Bronchial epithelial cell (primary cell): ENCODE measurements around the gene NEDD4L. TPM values are rescaled to one million over a fixed set of nuclear protein-coding genes. Genes with fewer than 3 reads are reported as not detected.

Experiments used
- DNase-seq: peaks from one replicate; pipeline ENCODE4 v3.0.0-alpha.2; 2010; ENCODE audit warnings: low read depth
- FAIRE-seq: peaks from 2 replicates; lab custom pipeline; 2011; peaks lifted over from hg19 to GRCh38; lab: Jason Lieb, UNC
- H3K27me3 ChIP-seq: 2 replicates; pipeline ENCODE4 v1.5.1; 2011; ENCODE audit warnings: low read length; ENCODE audit not compliant: control insufficient read depth, insufficient read depth
- H3K36me3 ChIP-seq: 2 replicates; pipeline ENCODE4 v1.5.1; 2011; ENCODE audit warnings: low read length; ENCODE audit not compliant: control insufficient read depth, insufficient read depth
- H3K4me3 ChIP-seq: 2 replicates; pipeline ENCODE4 v1.5.1; 2011; ENCODE audit warnings: mild to moderate bottlenecking, low read depth, low read length, control low read depth
- CTCF ChIP-seq: IDR thresholded peaks from 2 replicates; pipeline ENCODE4 v1.5.1; 2011; ENCODE audit warnings: mild to moderate bottlenecking, moderate library complexity, low read length, control low read depth, inconsistent platforms; ENCODE audit not compliant: insufficient read depth, severe bottlenecking
- total RNA-seq: library from RNA; depleted of rRNA; stranded (reverse); fragments of >200 nt; gene quantifications from 2 replicates; pipeline ENCODE4 v1.2.1, GENCODE V29; 2014

The NEDD4L gene
- total RNA-seq, 1 donor from 2014 or later = 11.3 TPM

- H3K4me3 ChIP-seq = no peak overlapping the region
- FAIRE-seq = no peak
- DNase-seq = peak; percentile 97
- no peak for TF ChIP-seq CTCF
- no peaks in the 10 kb centered on the region for H3K27me3 ChIP-seq
- no peaks in the 10 kb centered on the region for H3K36me3 ChIP-seq
Measured at GRCh38 chr18:58230438-58231179, 186.6 kb downstream of the NEDD4L start.

- no peak overlapping the region for H3K4me3 ChIP-seq
- FAIRE-seq = no peak
- no peaks in the 10 kb centered on the region for H3K27me3 ChIP-seq
- peak; percentile 60 for TF ChIP-seq CTCF
- H3K36me3 ChIP-seq = no peaks in the 10 kb centered on the region
- peak; percentile 61 for DNase-seq
Measured at GRCh38 chr18:58231930-58232329, 187.9 kb downstream of the NEDD4L start.

- Histone ChIP-seq H3K36me3 (no peaks in the 10 kb centered on the region), H3K27me3 (no peaks in the 10 kb centered on the region), H3K4me3 (no peak overlapping the region)
- no peak for TF ChIP-seq CTCF
- DNase-seq = no peak
- FAIRE-seq = no peak
Measured at GRCh38 chr18:58232668-58233067, 188.6 kb downstream of the NEDD4L start.

- H3K4me3 ChIP-seq = no peak overlapping the region
- DNase-seq (no peak), FAIRE-seq (no peak)
- H3K27me3 ChIP-seq = no peaks in the 10 kb centered on the region
- no peak for TF ChIP-seq CTCF
- no peaks in the 10 kb centered on the region for H3K36me3 ChIP-seq
Measured at GRCh38 chr18:58234359-58234741, 190.3 kb downstream of the NEDD4L start.

GRCh38 chr18:58235001-58235436 is 191.0 kb downstream of the NEDD4L start:
- FAIRE-seq = no peak
- Histone ChIP-seq H3K27me3 (no peaks in the 10 kb centered on the region), H3K36me3 (no peaks in the 10 kb centered on the region), H3K4me3 (no peak overlapping the region)
- no peak for TF ChIP-seq CTCF
- DNase-seq = no peak

GRCh38 chr18:58239879-58240278 is 195.9 kb downstream of the NEDD4L start:
- Histone ChIP-seq H3K27me3 (no peaks in the 10 kb centered on the region), H3K36me3 (no peaks in the 10 kb centered on the region), H3K4me3 (no peak overlapping the region)
- DNase-seq (peak; percentile 67), FAIRE-seq (no peak)
- TF ChIP-seq CTCF = no peak
